Stimulated activated CD4-positive, alpha-beta T cell treated with anti-CD3 and anti-CD28 coated beads, TNF-alpha, amount 100 ng/mL, for 24 hours (primary cell): ENCODE results near the gene COX4I1.
"Not testable (repeated sequence)": the region's sequence is repeated elsewhere in the genome, so short reads cannot be mapped to it uniquely, and the experiment has no call there.

ENCODE experiments used
- DNase-seq, 3 experiments: peaks; one replicate each; pipeline ENCODE4 v3.0.0-alpha.2; 2020; ENCODE audit warnings: low read depth in 3 of 3

Gene COX4I1

GRCh38 chr16:85824161-85825135, 25.0 kb downstream of the COX4I1 start:
- DNase-seq, result no peak

GRCh38 chr16:85825326-85825725, 25.8 kb downstream of the COX4I1 start:
- DNase-seq, result no peak

- DNase-seq, result no peak
These were observed 27.3 kb downstream of the COX4I1 start for GRCh38 chr16:85826686-85827247.

DNA sequence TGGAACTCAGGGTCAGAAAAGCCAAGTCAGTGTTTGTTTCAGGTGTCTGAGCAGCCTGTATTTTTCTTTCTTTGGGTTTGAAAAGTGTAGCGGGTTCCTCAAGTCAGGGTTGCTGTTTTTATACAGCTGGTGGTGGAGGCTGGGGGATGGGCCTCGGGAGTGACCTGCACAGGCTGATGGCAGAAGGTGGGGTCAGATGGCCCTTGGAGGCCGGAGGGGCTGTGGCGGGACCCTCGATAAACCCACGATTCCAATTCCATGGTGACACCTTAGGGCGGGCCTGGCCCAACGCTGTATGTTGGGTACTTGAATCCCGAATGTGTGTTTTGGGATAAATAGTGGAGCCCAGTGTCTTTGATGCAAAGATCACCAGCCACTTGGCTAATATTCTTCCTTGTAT, 28.7 kb downstream of the COX4I1 start:
- DNase-seq, result no peak

DNA sequence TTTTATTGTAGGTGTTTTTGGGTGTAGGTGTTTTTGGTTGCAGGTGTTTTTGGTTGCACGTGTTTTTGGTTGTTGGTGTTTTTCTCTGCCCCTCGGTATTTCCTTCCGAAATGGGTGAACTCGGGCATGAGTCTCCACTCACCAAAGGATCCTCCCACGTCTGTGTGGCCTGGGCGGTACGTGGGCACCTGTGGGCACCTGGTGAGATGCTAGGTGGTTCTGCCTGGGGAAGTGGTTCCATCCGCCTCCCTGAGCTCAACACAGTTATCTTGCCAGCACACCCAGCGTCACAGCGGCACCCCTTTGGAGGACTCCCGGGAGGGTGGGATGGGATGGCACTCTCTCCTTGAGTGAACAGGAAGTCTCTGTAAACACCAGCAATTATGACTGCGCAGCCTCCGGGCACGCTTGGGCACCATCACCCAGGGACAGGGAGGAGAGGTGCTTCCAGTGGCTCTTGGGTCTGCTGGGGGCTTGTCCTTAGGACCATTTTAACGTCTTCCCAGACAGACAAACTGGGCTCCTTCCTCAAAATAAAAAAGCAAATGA, 29.8 kb downstream of the COX4I1 start:
- no peak for DNase-seq

GRCh38 chr16:85829751-85830445, 30.4 kb downstream of the COX4I1 start:
- DNase-seq, result no peak

- no peak for DNase-seq
These were observed 31.3 kb downstream of the COX4I1 start for GRCh38 chr16:85830821-85831220.

GRCh38 chr16:85832570-85833218, 33.2 kb downstream of the COX4I1 start:
- no peak for DNase-seq

DNA sequence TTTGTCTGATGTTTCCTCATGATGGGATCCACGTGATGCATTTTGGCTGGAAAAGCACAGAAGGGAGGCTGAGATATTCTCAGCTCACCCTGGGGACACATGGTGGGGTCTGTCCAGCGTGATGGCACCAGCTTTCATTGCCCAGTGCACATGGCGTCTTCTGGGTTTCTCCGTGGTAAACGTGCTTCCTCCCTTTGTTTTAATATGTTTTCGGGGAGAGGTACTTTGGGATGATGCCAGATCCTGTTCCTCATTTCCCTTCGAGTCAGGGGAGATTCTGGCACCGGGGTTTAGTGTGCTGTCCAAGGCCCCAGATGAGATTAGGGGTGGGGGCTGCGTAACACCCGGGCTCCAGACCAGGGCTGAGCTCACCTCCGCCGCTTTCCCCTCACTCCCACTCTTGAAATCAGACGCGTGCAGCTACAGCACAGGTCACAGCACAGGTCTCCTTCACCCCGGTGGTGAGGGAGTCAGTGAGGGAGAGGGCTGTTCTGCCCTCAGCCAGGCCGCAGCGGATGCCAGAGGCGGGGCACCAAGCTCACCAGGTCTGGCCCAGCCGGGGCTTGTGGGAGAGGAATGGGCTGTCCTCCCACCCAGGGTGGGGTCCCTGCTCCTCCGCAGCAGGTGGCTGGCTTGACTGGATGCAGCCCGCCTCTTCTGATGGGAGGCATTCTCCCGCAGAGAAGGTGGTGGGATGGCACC, 33.9 kb downstream of the COX4I1 start:
- no peak for DNase-seq

DNA sequence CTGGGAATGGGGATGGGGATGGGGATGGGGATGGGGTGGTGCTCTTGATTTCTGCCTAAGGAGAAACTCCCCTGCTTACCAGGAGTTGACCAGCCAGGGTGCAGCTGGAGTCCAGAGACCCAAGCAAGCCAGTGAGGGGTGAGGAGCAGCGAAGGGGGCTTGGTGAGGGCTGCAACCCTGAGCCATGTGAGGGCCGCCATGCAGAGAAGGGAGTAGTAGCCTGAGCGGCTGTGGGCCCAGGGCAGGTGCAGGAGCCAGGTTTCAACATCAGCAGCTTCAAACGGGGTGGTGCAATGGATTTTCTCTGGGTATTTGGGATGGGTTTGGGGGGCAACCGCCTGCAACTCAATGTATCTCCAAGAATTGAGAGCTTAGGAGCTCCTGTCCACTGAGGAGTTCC, 35.2 kb downstream of the COX4I1 start:
- DNase-seq, result no peak

DNA sequence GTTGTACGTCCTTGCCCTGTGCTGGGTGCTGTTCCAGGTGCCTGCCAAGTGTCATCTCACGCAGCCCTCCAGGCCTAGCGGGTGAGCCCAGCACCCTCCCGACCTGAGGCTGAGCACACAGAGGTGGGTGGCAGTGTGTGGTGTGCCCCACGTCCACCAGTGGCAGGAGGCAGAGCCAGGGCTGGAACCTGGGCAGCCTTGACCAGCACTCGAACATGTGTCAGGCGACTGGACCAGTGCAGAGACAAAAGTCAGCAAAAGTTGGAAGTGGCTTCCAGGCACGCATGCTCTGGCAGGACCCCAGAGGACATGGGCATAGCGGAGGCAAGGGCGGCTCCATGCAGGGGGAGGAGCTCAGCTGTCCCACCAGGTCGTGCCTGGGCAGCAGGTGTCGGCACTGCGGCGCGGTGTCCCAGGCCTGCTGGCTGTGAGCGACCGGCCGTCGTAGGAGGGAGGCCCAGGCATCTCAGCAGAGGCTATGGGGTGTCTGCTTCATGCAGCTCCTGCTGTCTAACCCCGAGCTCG, 35.8 kb downstream of the COX4I1 start:
- DNase-seq, result no peak

DNA sequence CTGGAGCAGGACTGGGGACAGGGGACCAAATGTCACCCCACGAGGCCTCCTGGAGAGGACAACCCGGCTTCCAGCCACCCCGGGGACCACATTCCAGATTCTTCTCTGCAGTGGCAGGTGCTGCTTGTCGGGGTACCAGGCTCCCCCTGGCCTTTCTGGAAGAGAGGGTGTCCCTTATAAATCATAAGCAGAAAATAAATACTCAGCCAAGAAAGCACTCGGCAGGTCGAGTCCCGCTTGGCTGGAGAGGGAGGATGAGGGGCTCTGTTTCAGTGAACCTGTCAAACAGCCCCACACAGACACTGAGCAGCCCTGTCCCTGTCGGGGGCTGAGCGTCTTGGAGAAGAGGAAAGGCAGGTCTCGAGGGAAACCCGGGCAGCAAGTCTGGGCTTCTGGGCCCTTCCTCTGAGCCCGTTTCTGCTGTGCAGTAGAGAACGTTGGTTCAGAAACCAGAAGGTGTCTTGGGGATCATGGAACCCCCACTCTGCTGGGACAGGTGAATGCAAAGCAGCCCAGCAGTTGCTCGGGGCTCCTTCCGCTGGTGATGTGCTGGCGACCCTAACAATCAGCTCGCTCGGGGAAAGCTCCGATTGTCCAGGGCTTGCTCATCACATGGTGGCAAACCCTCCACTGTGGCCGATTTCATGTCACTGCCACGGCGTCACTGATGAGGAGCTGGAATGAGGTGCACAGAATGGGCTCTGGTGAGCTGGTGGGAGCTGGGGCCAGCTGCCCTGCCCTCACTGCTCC, 36.6 kb downstream of the COX4I1 start:
- no peak for DNase-seq

GRCh38 chr16:85836706-85837582, 37.4 kb downstream of the COX4I1 start:
- no peak for DNase-seq

- DNase-seq, result not testable (repeated sequence)
These were observed 38.2 kb downstream of the COX4I1 start for GRCh38 chr16:85837654-85838053.

DNA sequence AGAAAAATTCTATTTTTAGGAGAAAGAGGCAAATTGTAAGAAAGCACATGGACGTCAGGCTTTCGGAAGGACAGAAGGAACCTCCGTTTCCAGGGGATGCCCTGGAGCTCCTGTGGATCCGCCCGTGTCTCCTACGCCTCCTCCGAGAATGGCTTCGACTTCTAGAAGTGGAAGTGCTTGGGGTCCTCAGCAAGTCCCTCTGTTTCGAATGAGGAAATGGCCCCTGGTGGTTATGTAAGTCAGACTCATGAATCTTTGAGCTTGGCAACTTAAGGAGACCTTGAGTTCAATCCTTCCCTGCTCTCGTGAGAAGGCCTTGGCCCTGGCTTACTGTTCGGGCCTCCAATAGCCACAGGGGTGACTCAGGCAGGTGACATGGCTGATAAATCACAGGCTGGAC, 38.9 kb downstream of the COX4I1 start:
- DNase-seq, result no peak

- no peak for DNase-seq
These were observed 39.5 kb downstream of the COX4I1 start for GRCh38 chr16:85838876-85839585.

DNA sequence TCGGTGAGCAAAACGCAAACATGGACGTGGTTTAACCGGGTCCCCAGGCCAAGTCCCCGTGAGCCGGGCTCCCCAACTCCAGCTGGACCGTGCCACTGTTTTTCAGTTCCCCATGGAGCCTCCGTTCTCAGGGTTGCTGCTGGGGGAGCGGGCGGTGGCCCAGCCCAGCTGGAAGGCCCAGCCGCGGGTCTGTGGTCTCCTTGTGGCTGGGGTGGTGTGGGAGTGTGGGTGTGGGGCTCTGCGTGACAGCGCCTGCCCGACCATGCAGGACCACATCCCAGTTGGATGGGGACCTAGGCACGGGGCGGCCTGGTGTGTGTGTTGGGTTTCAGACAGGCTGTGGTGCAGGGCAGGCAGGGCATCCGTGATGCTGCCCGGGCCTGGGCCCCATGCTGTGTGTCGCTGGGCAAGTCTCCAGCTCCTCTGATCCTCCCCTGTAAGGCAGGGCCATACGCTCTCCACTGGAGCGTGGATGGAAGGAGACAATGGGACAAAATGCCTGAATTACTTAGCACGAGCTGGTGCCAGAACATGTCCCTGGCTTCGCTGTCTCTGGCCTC, 40.3 kb downstream of the COX4I1 start:
- DNase-seq, result no peak

GRCh38 chr16:85840395-85840794, 40.9 kb downstream of the COX4I1 start:
- DNase-seq, result no peak
